ENCODE measurements around the gene CCDC144A. TPM values are rescaled to one million over a fixed set of nuclear protein-coding genes. Genes with fewer than 3 reads are reported as not detected.
"Not testable (repeated sequence)": the region's sequence is repeated elsewhere in the genome, so short reads cannot be mapped to it uniquely, and the experiment has no call there.

The CCDC144A gene
- total RNA-seq, 2 experiments from 2014 or later, result 0.56 to 3.9 TPM

GRCh38 chr17:16773146-16773522 lies 83.1 kb downstream of the CCDC144A start:
- H3K27ac Mint-ChIP-seq; H3K4me1 Mint-ChIP-seq; H3K9me3 Mint-ChIP-seq (ENCODE audit: low read depth); H3K27me3 Mint-ChIP-seq; ATAC-seq; H3K4me3 Mint-ChIP-seq; H3K36me3 Mint-ChIP-seq; CTCF ChIA-PET; DNase-seq: not testable (repeated sequence)

GRCh38 chr17:16787851-16788250 lies 97.8 kb downstream of the CCDC144A start:
- H3K9me3 Mint-ChIP-seq (ENCODE audit: low read depth); CTCF ChIA-PET; H3K27ac Mint-ChIP-seq; H3K4me1 Mint-ChIP-seq; H3K27me3 Mint-ChIP-seq; ATAC-seq; H3K36me3 Mint-ChIP-seq; H3K4me3 Mint-ChIP-seq; DNase-seq: not testable (repeated sequence)

- DNase-seq; H3K4me1 Mint-ChIP-seq; H3K4me3 Mint-ChIP-seq; H3K27ac Mint-ChIP-seq; H3K36me3 Mint-ChIP-seq; ATAC-seq; H3K27me3 Mint-ChIP-seq; H3K9me3 Mint-ChIP-seq (ENCODE audit: low read depth); CTCF ChIA-PET: not testable (repeated sequence)
These were observed 99.0 kb downstream of the CCDC144A start for GRCh38 chr17:16788889-16789536.

GRCh38 chr17:16789622-16790021 lies 99.6 kb downstream of the CCDC144A start:
- H3K27me3 Mint-ChIP-seq; H3K4me3 Mint-ChIP-seq; CTCF ChIA-PET; DNase-seq; H3K9me3 Mint-ChIP-seq (ENCODE audit: low read depth); H3K27ac Mint-ChIP-seq; H3K4me1 Mint-ChIP-seq; H3K36me3 Mint-ChIP-seq; ATAC-seq: not testable (repeated sequence)

GRCh38 chr17:16790313-16790871 lies 100.4 kb downstream of the CCDC144A start:
- H3K4me1 Mint-ChIP-seq; H3K36me3 Mint-ChIP-seq; H3K4me3 Mint-ChIP-seq; H3K9me3 Mint-ChIP-seq (ENCODE audit: low read depth); CTCF ChIA-PET; H3K27ac Mint-ChIP-seq; ATAC-seq; H3K27me3 Mint-ChIP-seq; DNase-seq: not testable (repeated sequence)

- H3K27me3 Mint-ChIP-seq; H3K4me3 Mint-ChIP-seq; H3K9me3 Mint-ChIP-seq (ENCODE audit: low read depth); H3K27ac Mint-ChIP-seq; CTCF ChIA-PET; ATAC-seq; H3K36me3 Mint-ChIP-seq; DNase-seq; H3K4me1 Mint-ChIP-seq: not testable (repeated sequence)
These were observed 104.2 kb downstream of the CCDC144A start for GRCh38 chr17:16794215-16794614.

- H3K36me3 Mint-ChIP-seq; H3K27ac Mint-ChIP-seq; H3K9me3 Mint-ChIP-seq (ENCODE audit: low read depth); H3K27me3 Mint-ChIP-seq; DNase-seq; CTCF ChIA-PET; ATAC-seq; H3K4me1 Mint-ChIP-seq; H3K4me3 Mint-ChIP-seq: not testable (repeated sequence)
These were observed 105.9 kb downstream of the CCDC144A start for GRCh38 chr17:16795894-16796293.

- H3K36me3 Mint-ChIP-seq; H3K27me3 Mint-ChIP-seq; H3K9me3 Mint-ChIP-seq (ENCODE audit: low read depth); DNase-seq; H3K4me1 Mint-ChIP-seq; CTCF ChIA-PET; H3K4me3 Mint-ChIP-seq; ATAC-seq; H3K27ac Mint-ChIP-seq: not testable (repeated sequence)
These were observed 114.8 kb downstream of the CCDC144A start for GRCh38 chr17:16804851-16805250.

GRCh38 chr17:16806599-16806998 lies 116.6 kb downstream of the CCDC144A start:
- ATAC-seq; H3K27ac Mint-ChIP-seq; DNase-seq; CTCF ChIA-PET; H3K36me3 Mint-ChIP-seq; H3K27me3 Mint-ChIP-seq; H3K4me1 Mint-ChIP-seq; H3K9me3 Mint-ChIP-seq (ENCODE audit: low read depth); H3K4me3 Mint-ChIP-seq: not testable (repeated sequence)

- DNase-seq; CTCF ChIA-PET; ATAC-seq; H3K9me3 Mint-ChIP-seq (ENCODE audit: low read depth); H3K27me3 Mint-ChIP-seq; H3K4me1 Mint-ChIP-seq; H3K27ac Mint-ChIP-seq; H3K4me3 Mint-ChIP-seq; H3K36me3 Mint-ChIP-seq: not testable (repeated sequence)
These were observed 117.6 kb downstream of the CCDC144A start for GRCh38 chr17:16807620-16808019.

GRCh38 chr17:16810236-16810635 lies 120.2 kb downstream of the CCDC144A start:
- H3K4me1 Mint-ChIP-seq, CTCF ChIA-PET, H3K4me3 Mint-ChIP-seq: not testable (repeated sequence)

GRCh38 chr17:16812126-16812525 lies 122.1 kb downstream of the CCDC144A start:
- ATAC-seq; CTCF ChIA-PET; H3K4me3 Mint-ChIP-seq; H3K27ac Mint-ChIP-seq; DNase-seq; H3K9me3 Mint-ChIP-seq (ENCODE audit: low read depth); H3K27me3 Mint-ChIP-seq; H3K36me3 Mint-ChIP-seq; H3K4me1 Mint-ChIP-seq: not testable (repeated sequence)

More at GRCh38 chr17:16810236-16810635, 120.2 kb downstream of the CCDC144A start:
- H3K9me3 Mint-ChIP-seq (ENCODE audit: low read depth); ATAC-seq; H3K27me3 Mint-ChIP-seq; H3K27ac Mint-ChIP-seq; DNase-seq; H3K36me3 Mint-ChIP-seq: not testable (repeated sequence)

- CTCF ChIA-PET, result no interaction called here
- H3K36me3 Mint-ChIP-seq, result no peaks in the 10 kb centered on the region
These were observed 124.4 kb downstream of the CCDC144A start for GRCh38 chr17:16814439-16814838.

GRCh38 chr17:16817201-16817600 lies 127.2 kb downstream of the CCDC144A start:
- ATAC-seq, result no peak
- DNase-seq, result no peak
- Mint-ChIP-seq H3K9me3 (ENCODE audit: low read depth) (no peaks in the 10 kb centered on the region), H3K4me1 (no peaks in the 10 kb centered on the region), H3K4me3 (no peak overlapping the region), H3K27ac (no peak overlapping the region), H3K36me3 (no peaks in the 10 kb centered on the region), H3K27me3 (no peaks in the 10 kb centered on the region)
- CTCF ChIA-PET, result no interaction called here

More at GRCh38 chr17:16814439-16814838, 124.4 kb downstream of the CCDC144A start:
- ATAC-seq, result no peak
- Mint-ChIP-seq H3K4me1 (no peaks in the 10 kb centered on the region), H3K4me3 (no peak overlapping the region), H3K27me3 (no peaks in the 10 kb centered on the region), H3K9me3 (ENCODE audit: low read depth) (no peaks in the 10 kb centered on the region), H3K27ac (no peak overlapping the region)
- no peak for DNase-seq
